H1 (cell line): ENCODE measurements around the gene ST13. TPM values are rescaled to one million over a fixed set of nuclear protein-coding genes. Genes with fewer than 3 reads are reported as not detected.

Experiments
- SIN3A ChIP-seq, 2 experiments: IDR thresholded peaks in 1 of 2; conservative IDR thresholded peaks in 1 of 2; 2 replicates each; pipeline ENCODE4 v1.6.1; 2011 to 2012; ENCODE audit warnings: low read length in 2 of 2, improper control_type of control experiment in 1 of 2, low read depth in 1 of 2, mild to moderate bottlenecking in 1 of 2
- polyA plus RNA-seq, 7 experiments: library from polyadenylated mRNA; depleted of rRNA in 3 of 7; stranded (reverse) in 5 of 7; unstranded in 2 of 7; fragments of >200 nt in 5 of 7; fragments of 200-250 nt in 2 of 7; gene quantifications; 1 replicate in 5 of 7; 2 replicates in 1 of 7; 4 replicates in 1 of 7; pipeline versions ENCODE4 v1.2.1 to v1.2.3, GENCODE V29; 2011 to 2013; ENCODE audit warnings: missing spikeins in 2 of 7, mixed read lengths in 2 of 7
- total RNA-seq: library from RNA; stranded (reverse); fragmentation: NEBNext Ultra II Directional; extraction: Animal tissue kit (Norgen Biotek cat#: 25700); gene quantifications from 2 replicates; pipeline ENCODE4 v1.2.1, GENCODE V29; 2021

Gene ST13
- total and polyA plus RNA-seq, 2 of the 8 experiments (the other 6 are each of a cell fraction or from before 2014, with no cell fraction given), result 52.0 to 305 TPM

DNA sequence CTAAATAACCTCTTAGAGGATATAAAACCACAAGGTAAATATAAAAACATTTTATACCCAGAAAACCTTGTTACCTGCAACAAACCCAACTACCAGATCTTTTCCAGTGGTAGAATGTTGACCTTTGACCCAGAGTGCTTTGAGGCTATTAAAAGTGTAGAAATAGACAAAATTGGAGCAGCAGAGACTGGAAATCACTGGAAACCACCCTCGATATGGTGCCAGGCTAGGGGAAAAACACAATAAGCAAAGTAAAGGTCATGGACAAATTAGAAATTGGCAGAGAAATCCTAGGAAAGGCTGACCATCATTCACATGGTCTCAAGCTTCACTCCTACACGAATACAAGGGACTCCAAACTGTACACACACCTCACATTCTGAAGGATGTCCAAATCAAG is 64.0 kb downstream of the ST13 start (continued):
- no peak for TF ChIP-seq SIN3A (conservative IDR thresholded peaks at IDR 0.05 in 1 of 2, IDR thresholded peaks at IDR 0.05 in 1 of 2; ENCODE audit: low read depth in 1 of 2, low read length in 2 of 2)
